ENCODE results near the gene FMN2.

GRCh38 chr1:240387051-240387450 lies 295.4 kb downstream of the FMN2 start:
- TF ChIP-seq CTCF (IDR thresholded peaks at IDR 0.05), result no peak
- no peak for TF ChIP-seq POLR2A (IDR thresholded peaks at IDR 0.05)

Data from body of pancreas (tissue), 4 donors.